Trophoblast cell (in vitro differentiated cells and primary cell): ENCODE data around the gene PLA2G2D.

ENCODE experiments used
- DNase-seq, 2 donors: peaks; one replicate each; pipeline ENCODE4 v3.0.0-alpha.2; 2016
- H2AFZ ChIP-seq: 2 replicates; pipeline ENCODE4 v1.6.1; 2013; ENCODE audit warnings: low read length, moderate library complexity, mild to moderate bottlenecking; ENCODE audit not compliant: insufficient read depth, poor library complexity
- H2AK5ac ChIP-seq: 2 replicates; pipeline ENCODE4 v1.6.1; 2013; ENCODE audit warnings: mild to moderate bottlenecking, low read length
- H2BK120ac ChIP-seq: 2 replicates; pipeline ENCODE4 v1.6.1; 2013; ENCODE audit warnings: low read length, mild to moderate bottlenecking, moderate library complexity; ENCODE audit not compliant: insufficient read depth, poor library complexity
- H2BK12ac ChIP-seq: 2 replicates; pipeline ENCODE4 v1.6.1; 2013; ENCODE audit warnings: mild to moderate bottlenecking, low read length, moderate library complexity
- H2BK5ac ChIP-seq: 2 replicates; pipeline ENCODE4 v1.6.1; 2013; ENCODE audit warnings: low read length, low read depth, moderate library complexity, mild to moderate bottlenecking; ENCODE audit not compliant: poor library complexity
- H3K14ac ChIP-seq: 2 replicates; pipeline ENCODE4 v1.6.1; 2013; ENCODE audit warnings: mild to moderate bottlenecking, low read length
- H3K18ac ChIP-seq: 2 replicates; pipeline ENCODE4 v1.6.1; 2013; ENCODE audit warnings: mild to moderate bottlenecking, low read length
- H3K23ac ChIP-seq: 2 replicates; pipeline ENCODE4 v1.6.1; 2013; ENCODE audit warnings: low read length
- H3K27ac ChIP-seq: 2 replicates; pipeline ENCODE4 v1.5.1; 2013; ENCODE audit warnings: low read depth, mild to moderate bottlenecking, inconsistent platforms, low read length, moderate library complexity
- H3K27me3 ChIP-seq: 2 replicates; pipeline ENCODE4 v1.6.1; 2013; ENCODE audit warnings: inconsistent platforms, mild to moderate bottlenecking, low read length, moderate library complexity; ENCODE audit not compliant: insufficient read depth
- H3K36me3 ChIP-seq, 2 experiments: 1 replicate in 1 of 2; 2 replicates in 1 of 2; pipeline ENCODE4 v1.6.1; 2013; ENCODE audit warnings: low read length in 2 of 2, mild to moderate bottlenecking in 2 of 2, moderate library complexity in 1 of 2; ENCODE audit not compliant: insufficient read depth in 2 of 2, control insufficient read depth in 1 of 2
- H3K4ac ChIP-seq: 2 replicates; pipeline ENCODE4 v1.6.1; 2013; ENCODE audit warnings: low read depth, mild to moderate bottlenecking, low read length, moderate library complexity
- H3K4me1 ChIP-seq, 2 experiments: 1 replicate in 1 of 2; 2 replicates in 1 of 2; pipeline ENCODE4 v1.6.1; 2013; ENCODE audit warnings: low read length in 2 of 2, mild to moderate bottlenecking in 2 of 2, moderate library complexity in 1 of 2; ENCODE audit not compliant: insufficient read depth in 2 of 2, control insufficient read depth in 1 of 2
- H3K4me2 ChIP-seq: 2 replicates; pipeline ENCODE4 v1.6.1; 2013; ENCODE audit warnings: inconsistent platforms, mild to moderate bottlenecking, low read length, moderate library complexity
- H3K4me3 ChIP-seq: 2 replicates; pipeline ENCODE4 v1.5.1; 2013; ENCODE audit warnings: mild to moderate bottlenecking, low read depth, low read length, inconsistent platforms
- H3K79me1 ChIP-seq: one replicate; pipeline ENCODE4 v1.6.1; 2013; ENCODE audit warnings: low read length
- H3K79me2 ChIP-seq: 2 replicates; pipeline ENCODE4 v1.6.1; 2013; ENCODE audit warnings: low read length, mild to moderate bottlenecking; ENCODE audit not compliant: control insufficient read depth, insufficient read depth, poor library complexity
- H3K9ac ChIP-seq: 2 replicates; pipeline ENCODE4 v1.6.1; 2013; ENCODE audit warnings: mild to moderate bottlenecking, low read length
- H3K9me3 ChIP-seq: 2 replicates; pipeline ENCODE4 v1.6.1; 2013; ENCODE audit warnings: low read depth, mild to moderate bottlenecking, control low read depth, inconsistent platforms, low read length; ENCODE audit not compliant: insufficient read depth
- H4K12ac ChIP-seq: 2 replicates; pipeline ENCODE4 v1.6.1; 2013; ENCODE audit warnings: low read depth, mild to moderate bottlenecking, low read length, moderate library complexity
- H4K8ac ChIP-seq: 2 replicates; pipeline ENCODE4 v1.6.1; 2013; ENCODE audit warnings: low read depth, mild to moderate bottlenecking, low read length, moderate library complexity
- H4K91ac ChIP-seq: one replicate; pipeline ENCODE4 v1.6.1; 2013; ENCODE audit warnings: low read depth, mild to moderate bottlenecking, low read length, moderate library complexity
- WGBS: extraction: QIAGEN DNeasy Blood & Tissue Kit; methylation state at CpG from one replicate; pipeline ENCODE4 v1.1.7; 2013; ENCODE audit warnings: missing lambda C conversion rate; ENCODE audit not compliant: insufficient read length, insufficient coverage; ENCODE audit errors: extremely low coverage; 5-methylcytosine and 5-hydroxymethylcytosine counted together

The PLA2G2D gene

DNA sequence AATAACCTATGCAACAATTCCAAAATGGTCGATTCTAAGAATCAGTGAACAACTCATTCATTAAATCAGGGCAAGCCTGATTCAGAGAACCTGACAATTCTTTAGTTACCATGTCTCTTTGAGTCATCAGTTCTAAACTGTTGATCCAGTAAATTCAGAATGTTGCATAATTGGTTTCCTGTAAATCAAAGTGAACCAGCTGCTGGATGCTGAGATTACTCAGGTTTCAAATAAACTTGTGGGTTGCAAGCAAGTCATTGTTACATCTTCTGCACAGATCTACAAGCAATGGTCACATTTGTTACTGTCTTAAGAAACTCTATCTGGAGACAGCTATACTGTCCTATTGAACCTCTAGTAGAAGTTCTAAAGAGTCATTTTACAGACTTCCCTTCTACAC is 16.5 kb downstream of the PLA2G2D start:
- H3K9ac ChIP-seq, result no peak overlapping the region
- no peak overlapping the region for H3K14ac ChIP-seq
- no peak overlapping the region for H3K23ac ChIP-seq
- H2BK12ac ChIP-seq, result no peak overlapping the region
- no peak overlapping the region for H3K27ac ChIP-seq
- H3K4ac ChIP-seq, result no peak overlapping the region
- no peak overlapping the region for H2AFZ ChIP-seq
- no peak overlapping the region for H3K4me2 ChIP-seq
- H2AK5ac ChIP-seq, result no peak overlapping the region
- no peak overlapping the region for H2BK5ac ChIP-seq
- H2BK120ac ChIP-seq, result no peak overlapping the region
- H3K18ac ChIP-seq, result no peak overlapping the region
- H3K36me3 ChIP-seq, result no peaks in the 10 kb centered on the region
- peaks cover 6 to 11% of the 10 kb centered on the region in 2 experiments for H3K4me1 ChIP-seq
- WGBS, result no CpG with 5 or more reads among the region's 1 CpG
- H4K12ac ChIP-seq, result no peak overlapping the region
- H3K79me2 ChIP-seq, result no peaks in the 10 kb centered on the region
- H3K9me3 ChIP-seq, result peaks cover 2% of the 10 kb centered on the region
- H4K91ac ChIP-seq, result no peak overlapping the region
- no peak overlapping the region for H4K8ac ChIP-seq
- DNase-seq, result no peak
- no peaks in the 10 kb centered on the region for H3K27me3 ChIP-seq
- peaks cover 9% of the 10 kb centered on the region for H3K79me1 ChIP-seq
- H3K4me3 ChIP-seq, result no peak overlapping the region

DNA sequence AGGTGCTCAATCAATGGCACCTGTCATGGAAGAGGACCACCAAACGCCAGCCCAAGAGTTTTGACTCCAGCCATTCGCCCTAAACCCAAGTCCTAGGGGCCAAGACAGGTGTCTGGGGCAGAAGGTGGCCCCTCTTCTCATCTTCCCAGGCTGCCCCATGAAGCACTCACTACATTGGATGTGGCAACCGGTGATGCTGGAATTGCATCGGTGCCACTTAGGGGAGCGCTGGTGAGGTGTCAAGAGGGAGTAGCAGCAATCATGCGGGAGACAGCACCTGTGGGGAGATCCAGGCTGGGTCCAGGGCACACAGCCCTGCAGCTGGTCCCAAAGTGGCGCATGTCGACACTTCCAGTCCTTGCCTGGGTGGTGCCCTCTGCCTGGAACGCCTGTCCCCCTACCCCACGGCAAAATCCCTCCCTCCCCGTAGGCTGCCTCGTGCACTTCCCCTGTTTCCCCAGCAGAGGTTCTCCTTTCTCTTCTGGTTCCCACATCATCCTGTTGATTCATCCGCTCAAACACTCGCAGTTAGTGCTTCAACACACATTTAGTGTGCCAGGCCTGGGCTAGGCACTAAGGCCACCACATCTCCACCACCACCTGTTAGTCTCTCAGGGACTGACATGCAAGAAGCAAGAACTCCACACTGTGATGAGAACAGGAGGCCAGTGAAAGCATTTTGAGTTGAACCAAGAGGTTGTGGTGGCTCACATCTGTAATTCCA is 18.5 kb downstream of the PLA2G2D start:
- H3K27ac ChIP-seq, result no peak overlapping the region

DNA sequence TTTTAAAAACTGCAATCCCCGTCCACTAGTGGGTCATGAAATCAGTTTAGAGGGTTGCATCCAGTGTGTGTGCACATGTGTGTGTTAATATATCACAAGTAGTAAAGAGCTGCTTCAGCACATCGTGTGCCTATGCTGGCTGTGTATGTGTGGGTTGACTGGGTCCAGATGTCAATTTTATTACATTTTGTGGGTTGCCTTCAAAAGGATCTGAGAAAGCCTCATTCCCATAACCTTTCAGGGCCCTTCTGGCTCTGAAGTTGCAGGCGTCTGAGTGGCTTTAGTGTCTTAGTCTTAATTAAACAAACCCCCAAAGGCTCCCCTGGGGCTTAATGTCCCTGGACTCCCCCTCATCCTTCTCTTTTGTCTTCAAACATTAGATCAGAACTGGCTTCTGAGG is 19.8 kb downstream of the PLA2G2D start:
- WGBS, result no CpG with 5 or more reads among the region's 3 CpGs

More for the DNA sequence above, 18.5 kb downstream of the PLA2G2D start:
- no peak overlapping the region for H4K91ac ChIP-seq
- H3K9ac ChIP-seq, result no peak overlapping the region
- no peak overlapping the region for H3K4me2 ChIP-seq
- no peaks in the 10 kb centered on the region for H3K79me2 ChIP-seq
- H3K4me1 ChIP-seq, result peaks cover 2% of the 10 kb centered on the region in 2 experiments
- no peak overlapping the region for H2AK5ac ChIP-seq
- peak; percentile 42 to 69 for DNase-seq
- H3K4me3 ChIP-seq, result no peak overlapping the region
- no peak overlapping the region for H2BK5ac ChIP-seq
- no peak overlapping the region for H3K18ac ChIP-seq
- no peak overlapping the region for H2BK12ac ChIP-seq
- no peak overlapping the region for H3K14ac ChIP-seq
- WGBS, result no CpG with 5 or more reads among the region's 14 CpGs
- peaks cover 2% of the 10 kb centered on the region for H3K79me1 ChIP-seq
- no peak overlapping the region for H4K8ac ChIP-seq
- no peak overlapping the region for H2AFZ ChIP-seq
- no peak overlapping the region for H4K12ac ChIP-seq
- H3K4ac ChIP-seq, result no peak overlapping the region
- peaks cover 12% of the 10 kb centered on the region for H3K9me3 ChIP-seq
- no peak overlapping the region for H2BK120ac ChIP-seq
- H3K23ac ChIP-seq, result no peak overlapping the region
- H3K36me3 ChIP-seq, result no peaks in the 10 kb centered on the region
- no peaks in the 10 kb centered on the region for H3K27me3 ChIP-seq

DNA sequence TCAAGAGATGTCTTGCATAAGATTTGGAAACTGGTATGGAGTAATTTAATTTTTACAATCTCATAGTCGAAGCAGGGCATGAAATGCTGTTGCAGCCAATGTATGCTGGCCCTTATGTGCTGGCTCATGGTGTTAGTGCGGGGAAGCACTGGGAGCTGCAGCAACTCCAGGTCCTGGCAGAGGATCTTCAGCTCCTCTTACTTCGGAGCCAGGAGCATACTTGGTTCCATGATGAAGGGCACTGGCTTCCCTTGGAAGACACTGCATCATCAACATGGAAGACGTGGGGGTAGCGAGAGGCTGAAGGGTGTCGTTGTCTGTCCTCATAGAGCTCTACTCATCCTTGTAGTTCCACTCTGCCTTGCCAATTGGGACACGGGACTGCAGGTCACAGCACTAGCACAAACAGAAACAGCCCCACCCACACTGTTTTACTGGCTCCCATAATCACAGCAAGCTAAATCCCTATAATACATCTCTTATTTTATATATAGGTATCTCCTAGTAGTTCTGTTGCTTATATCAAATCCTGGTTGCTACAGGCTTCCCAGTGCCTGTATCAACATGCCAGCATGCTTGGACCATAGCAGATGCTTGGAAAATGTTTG is 22.4 kb downstream of the PLA2G2D start:
- H3K14ac ChIP-seq, result no peak overlapping the region
- no peak overlapping the region for H4K91ac ChIP-seq
- no peak overlapping the region for H2AK5ac ChIP-seq
- no peak overlapping the region for H3K23ac ChIP-seq
- no peaks in the 10 kb centered on the region for H3K36me3 ChIP-seq
- H4K12ac ChIP-seq, result no peak overlapping the region
- no peak overlapping the region for H2BK5ac ChIP-seq
- no peak overlapping the region for H3K27ac ChIP-seq
- H3K9me3 ChIP-seq, result peaks cover 13% of the 10 kb centered on the region
- no peaks in the 10 kb centered on the region for H3K79me1 ChIP-seq
- H2BK12ac ChIP-seq, result no peak overlapping the region
- no peak overlapping the region for H3K9ac ChIP-seq
- no peaks in the 10 kb centered on the region for H3K27me3 ChIP-seq
- H2AFZ ChIP-seq, result no peak overlapping the region
- H3K4me3 ChIP-seq, result no peak overlapping the region
- no peak overlapping the region for H3K4ac ChIP-seq
- no peak for DNase-seq
- H3K4me2 ChIP-seq, result no peak overlapping the region
- no CpG with 5 or more reads among the region's 7 CpGs for WGBS
- no peaks in the 10 kb centered on the region for H3K79me2 ChIP-seq
- H2BK120ac ChIP-seq, result no peak overlapping the region
- H4K8ac ChIP-seq, result no peak overlapping the region
- H3K4me1 ChIP-seq, result no peaks in the 10 kb centered on the region
- no peak overlapping the region for H3K18ac ChIP-seq

More for the DNA sequence above, 19.8 kb downstream of the PLA2G2D start:
- Histone ChIP-seq H3K14ac (no peak overlapping the region), H3K18ac (no peak overlapping the region), H4K91ac (no peak overlapping the region), H3K4me1 (no peaks in the 10 kb centered on the region), H3K4me3 (no peak overlapping the region), H4K8ac (no peak overlapping the region), H2AK5ac (no peak overlapping the region), H2BK5ac (no peak overlapping the region), H3K27ac (no peak overlapping the region), H3K4me2 (no peak overlapping the region), H2BK120ac (no peak overlapping the region), H3K36me3 (no peaks in the 10 kb centered on the region), H4K12ac (no peak overlapping the region), H2BK12ac (no peak overlapping the region), H3K9me3 (peaks cover 13% of the 10 kb centered on the region), H3K79me1 (peaks cover under 1% of the 10 kb centered on the region), H3K23ac (no peak overlapping the region), H3K9ac (no peak overlapping the region), H2AFZ (no peak overlapping the region), H3K4ac (no peak overlapping the region), H3K27me3 (no peaks in the 10 kb centered on the region), H3K79me2 (no peaks in the 10 kb centered on the region)
- no peak for DNase-seq
